H1 (cell line): Measurements from ENCODE around the gene METTL14. TPM values are rescaled to one million over a fixed set of nuclear protein-coding genes. Genes with fewer than 3 reads are reported as not detected.

Experiments used
- CEBPB ChIP-seq: IDR thresholded peaks from 2 replicates; pipeline ENCODE4 v1.6.1; 2012; ENCODE audit warnings: low read depth, low read length
- CHD1 ChIP-seq: IDR thresholded peaks from 2 replicates; pipeline ENCODE4 v1.6.1; 2012; ENCODE audit warnings: low read depth, low read length, improper control_type of control experiment
- JUN ChIP-seq: IDR thresholded peaks from 2 replicates; pipeline ENCODE4 v1.6.1; 2011; ENCODE audit warnings: low read depth, mild to moderate bottlenecking, improper control_type of control experiment, low read length
- JUND ChIP-seq: IDR thresholded peaks from 2 replicates; pipeline ENCODE4 v1.6.1; 2011; ENCODE audit warnings: mild to moderate bottlenecking, improper control_type of control experiment, low read length
- NRF1 ChIP-seq: IDR thresholded peaks from 2 replicates; pipeline ENCODE4 v1.6.1; 2011; ENCODE audit warnings: mild to moderate bottlenecking, low read depth, low read length, improper control_type of control experiment
- POLR2A ChIP-seq, 2 experiments: IDR thresholded peaks; 1 replicate in 1 of 2; 2 replicates in 1 of 2; pipeline ENCODE4 v1.6.1; 2011; ENCODE audit warnings: low read depth in 2 of 2, low read length in 2 of 2, mild to moderate bottlenecking in 2 of 2; ENCODE audit errors: control extremely low read depth in 1 of 2
- ZNF274 ChIP-seq: IDR thresholded peaks from 2 replicates; pipeline ENCODE4 v1.7.0; 2012; ENCODE audit warnings: low read length, borderline replicate concordance; ENCODE audit errors: extremely low read depth
- polyA plus RNA-seq, 7 experiments: library from polyadenylated mRNA; depleted of rRNA in 3 of 7; stranded (reverse) in 5 of 7; unstranded in 2 of 7; fragments of >200 nt in 5 of 7; fragments of 200-250 nt in 2 of 7; gene quantifications; 1 replicate in 5 of 7; 2 replicates in 1 of 7; 4 replicates in 1 of 7; pipeline versions ENCODE4 v1.2.1 to v1.2.3, GENCODE V29; 2011 to 2013; ENCODE audit warnings: missing spikeins in 2 of 7, mixed read lengths in 2 of 7
- total RNA-seq: library from RNA; stranded (reverse); fragmentation: NEBNext Ultra II Directional; extraction: Animal tissue kit (Norgen Biotek cat#: 25700); gene quantifications from 2 replicates; pipeline ENCODE4 v1.2.1, GENCODE V29; 2021
- TF ChIP-seq, protein P1 (sequence below): IDR thresholded peaks from 2 replicates; pipeline ENCODE4 v1.6.1; 2011; ENCODE audit warnings: low read length, improper control_type of control experiment
- TF ChIP-seq, protein P2 (sequence below): IDR thresholded peaks from 2 replicates; pipeline ENCODE4 v1.6.1; 2012; ENCODE audit warnings: inconsistent platforms

The METTL14 gene
- total and polyA plus RNA-seq, 2 of the 8 experiments (the other 6 are each of a cell fraction or from before 2014, with no cell fraction given) = 8.8 to 57.3 TPM

- TF ChIP-seq, protein P1, sequence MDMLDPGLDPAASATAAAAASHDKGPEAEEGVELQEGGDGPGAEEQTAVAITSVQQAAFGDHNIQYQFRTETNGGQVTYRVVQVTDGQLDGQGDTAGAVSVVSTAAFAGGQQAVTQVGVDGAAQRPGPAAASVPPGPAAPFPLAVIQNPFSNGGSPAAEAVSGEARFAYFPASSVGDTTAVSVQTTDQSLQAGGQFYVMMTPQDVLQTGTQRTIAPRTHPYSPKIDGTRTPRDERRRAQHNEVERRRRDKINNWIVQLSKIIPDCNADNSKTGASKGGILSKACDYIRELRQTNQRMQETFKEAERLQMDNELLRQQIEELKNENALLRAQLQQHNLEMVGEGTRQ = no peak
- TF ChIP-seq POLR2A (IDR thresholded peaks at IDR 0.05; ENCODE audit: control extremely low read depth in 1 of 2, low read depth in 2 of 2, low read length in 2 of 2) (no peak), NRF1 (no peak), ZNF274 (no peak), JUN (no peak), CHD1 (no peak), CEBPB (no peak), JUND (no peak)
- TF ChIP-seq, protein P2, sequence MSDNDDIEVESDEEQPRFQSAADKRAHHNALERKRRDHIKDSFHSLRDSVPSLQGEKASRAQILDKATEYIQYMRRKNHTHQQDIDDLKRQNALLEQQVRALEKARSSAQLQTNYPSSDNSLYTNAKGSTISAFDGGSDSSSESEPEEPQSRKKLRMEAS = no peak
Measured at GRCh38 chr4:118758293-118758692, 73.1 kb downstream of the METTL14 start (continued).
